ENCODE measurements around the gene PRICKLE1.
A peak's percentile ranks its signal among the peaks of the same experiment; 100 is the strongest.

PRICKLE1 gene

GRCh38 chr12:42485823-42486222, 103.7 kb downstream of the PRICKLE1 start:
- H3K27ac ChIP-seq (ENCODE audit: poor library complexity, severe bottlenecking), result no peak overlapping the region
- no peaks in the 10 kb centered on the region for H3K27me3 ChIP-seq (ENCODE audit: insufficient read depth, poor library complexity, severe bottlenecking)
- DNase-seq (ENCODE audit: low spot score) (no peak), ATAC-seq (ENCODE audit: low read depth) (no peak)
- no peak overlapping the region for H3K4me3 ChIP-seq (ENCODE audit: severe bottlenecking)
- no peaks in the 10 kb centered on the region for H3K9me3 ChIP-seq (ENCODE audit: severe bottlenecking)
- H3K4me1 ChIP-seq (ENCODE audit: insufficient read depth, poor library complexity, severe bottlenecking), result peaks cover 9% of the 10 kb centered on the region
- H3K36me3 ChIP-seq (ENCODE audit: low read depth), result no peaks in the 10 kb centered on the region
- TF ChIP-seq CTCF (IDR thresholded peaks at IDR 0.05; ENCODE audit: poor library complexity, severe bottlenecking), result no peak

GRCh38 chr12:42484996-42485395, 104.5 kb downstream of the PRICKLE1 start:
- Histone ChIP-seq H3K4me1 (ENCODE audit: insufficient read depth, poor library complexity, severe bottlenecking) (peaks cover 9% of the 10 kb centered on the region), H3K4me3 (ENCODE audit: severe bottlenecking) (no peak overlapping the region), H3K36me3 (ENCODE audit: low read depth) (no peaks in the 10 kb centered on the region), H3K27me3 (ENCODE audit: insufficient read depth, poor library complexity, severe bottlenecking) (no peaks in the 10 kb centered on the region), H3K27ac (ENCODE audit: poor library complexity, severe bottlenecking) (no peak overlapping the region), H3K9me3 (ENCODE audit: severe bottlenecking) (no peaks in the 10 kb centered on the region)
- no peak for TF ChIP-seq CTCF (IDR thresholded peaks at IDR 0.05; ENCODE audit: poor library complexity, severe bottlenecking)
- DNase-seq (ENCODE audit: low spot score), result no peak
- ATAC-seq (ENCODE audit: low read depth), result no peak

GRCh38 chr12:42483521-42483790, 106.1 kb downstream of the PRICKLE1 start:
- H3K27me3 ChIP-seq (ENCODE audit: insufficient read depth, poor library complexity, severe bottlenecking), result no peaks in the 10 kb centered on the region
- peak; percentile 38 for ATAC-seq (ENCODE audit: low read depth)
- DNase-seq (ENCODE audit: low spot score), result no peak
- peak overlapping the region; percentile 2 for H3K27ac ChIP-seq (ENCODE audit: poor library complexity, severe bottlenecking)
- H3K4me3 ChIP-seq (ENCODE audit: severe bottlenecking), result peak overlapping the region; percentile 72
- H3K9me3 ChIP-seq (ENCODE audit: severe bottlenecking), result no peaks in the 10 kb centered on the region
- TF ChIP-seq CTCF (IDR thresholded peaks at IDR 0.05; ENCODE audit: poor library complexity, severe bottlenecking), result no peak
- H3K4me1 ChIP-seq (ENCODE audit: insufficient read depth, poor library complexity, severe bottlenecking), result peaks cover 9% of the 10 kb centered on the region
- H3K36me3 ChIP-seq (ENCODE audit: low read depth), result no peaks in the 10 kb centered on the region

- Histone ChIP-seq H3K9me3 (ENCODE audit: severe bottlenecking) (no peaks in the 10 kb centered on the region), H3K27ac (ENCODE audit: poor library complexity, severe bottlenecking) (peak overlapping the region; percentile 2), H3K4me3 (ENCODE audit: severe bottlenecking) (peak overlapping the region; percentile 72), H3K4me1 (ENCODE audit: insufficient read depth, poor library complexity, severe bottlenecking) (peaks cover 9% of the 10 kb centered on the region), H3K36me3 (ENCODE audit: low read depth) (no peaks in the 10 kb centered on the region), H3K27me3 (ENCODE audit: insufficient read depth, poor library complexity, severe bottlenecking) (no peaks in the 10 kb centered on the region)
- DNase-seq (ENCODE audit: low spot score), result peak; percentile 61
- TF ChIP-seq CTCF (IDR thresholded peaks at IDR 0.05; ENCODE audit: poor library complexity, severe bottlenecking), result peak; percentile 94
- peak; percentile 88 for ATAC-seq (ENCODE audit: low read depth)
Observed at GRCh38 chr12:42482748-42483520, 106.6 kb downstream of the PRICKLE1 start.

- Histone ChIP-seq H3K4me1 (ENCODE audit: insufficient read depth, poor library complexity, severe bottlenecking) (peaks cover 9% of the 10 kb centered on the region), H3K27me3 (ENCODE audit: insufficient read depth, poor library complexity, severe bottlenecking) (no peaks in the 10 kb centered on the region), H3K4me3 (ENCODE audit: severe bottlenecking) (peak overlapping the region; percentile 72), H3K27ac (ENCODE audit: poor library complexity, severe bottlenecking) (no peak overlapping the region), H3K36me3 (ENCODE audit: low read depth) (no peaks in the 10 kb centered on the region), H3K9me3 (ENCODE audit: severe bottlenecking) (no peaks in the 10 kb centered on the region)
- no peak for TF ChIP-seq CTCF (IDR thresholded peaks at IDR 0.05; ENCODE audit: poor library complexity, severe bottlenecking)
- no peak for ATAC-seq (ENCODE audit: low read depth)
- no peak for DNase-seq (ENCODE audit: low spot score)
Observed at GRCh38 chr12:42482041-42482747, 107.4 kb downstream of the PRICKLE1 start.
